Measurements from ENCODE around the gene GPR68.

GPR68 gene

GRCh38 chr14:91242635-91243034 is 1.9 kb downstream of the GPR68 start:
- ChIA-PET CTCF (interaction anchor here (0.9 to 1.8 kb wide), 2 partner anchors 66 to 67 kb away, joined by 4 to 8 read pairs; no protein-coding TSS in a partner anchor), POLR2A (interaction anchor here (0.6 to 2.2 kb wide), 2 partner anchors 8 to 13 kb away, joined by 3 to 7 read pairs; no protein-coding TSS in a partner anchor)
- no peak overlapping the region for H3K4me3 ChIP-seq (ENCODE audit: low read depth, low read length)
- TF ChIP-seq CTCF (IDR thresholded peaks at IDR 0.05; ENCODE audit: insufficient read depth, low read length, missing control alignments), result no peak
- no peak for DNase-seq (ENCODE audit: low read depth, low spot score)

GRCh38 chr14:91241863-91242262 is 2.6 kb downstream of the GPR68 start:
- ChIA-PET CTCF (no interaction called here), POLR2A (no interaction called here)
- no peak for DNase-seq (ENCODE audit: low read depth, low spot score)
- H3K4me3 ChIP-seq (ENCODE audit: low read depth, low read length), result no peak overlapping the region
- TF ChIP-seq CTCF (IDR thresholded peaks at IDR 0.05; ENCODE audit: insufficient read depth, low read length, missing control alignments), result no peak

GRCh38 chr14:91238661-91239060 is 5.8 kb downstream of the GPR68 start:
- ChIA-PET CTCF (interaction anchor here (1.2 kb wide), 2 partner anchors 61 to 65 kb away, joined by 3 to 4 read pairs; no protein-coding TSS in a partner anchor), POLR2A (no interaction called here)
- H3K4me3 ChIP-seq (ENCODE audit: low read depth, low read length), result no peak overlapping the region
- no peak for TF ChIP-seq CTCF (IDR thresholded peaks at IDR 0.05; ENCODE audit: insufficient read depth, low read length, missing control alignments)
- DNase-seq (ENCODE audit: low read depth, low spot score), result no peak

GRCh38 chr14:91238085-91238484 is 6.4 kb downstream of the GPR68 start:
- ChIA-PET POLR2A (no interaction called here), CTCF (no interaction called here)
- H3K4me3 ChIP-seq (ENCODE audit: low read depth, low read length), result no peak overlapping the region
- DNase-seq (ENCODE audit: low read depth, low spot score), result no peak
- TF ChIP-seq CTCF (IDR thresholded peaks at IDR 0.05; ENCODE audit: insufficient read depth, low read length, missing control alignments), result no peak

- ChIA-PET CTCF (interaction anchor here (1.2 kb wide), 1 partner anchor 60 kb away, joined by 3 read pairs; no protein-coding TSS in a partner anchor), POLR2A (interaction anchor here (0.8 kb wide), 1 partner anchor 12 kb away, joined by 3 read pairs; no protein-coding TSS in a partner anchor)
- H3K4me3 ChIP-seq (ENCODE audit: low read depth, low read length), result no peak overlapping the region
- DNase-seq (ENCODE audit: low read depth, low spot score), result peak; percentile 67
- TF ChIP-seq CTCF (IDR thresholded peaks at IDR 0.05; ENCODE audit: insufficient read depth, low read length, missing control alignments), result no peak
Measured at GRCh38 chr14:91237219-91237618, 7.3 kb downstream of the GPR68 start.

- no peak for TF ChIP-seq CTCF (IDR thresholded peaks at IDR 0.05; ENCODE audit: insufficient read depth, low read length, missing control alignments)
- H3K4me3 ChIP-seq (ENCODE audit: low read depth, low read length), result no peak overlapping the region
- POLR2A ChIA-PET, result no interaction called here
- CTCF ChIA-PET, result interaction anchor here (1.2 kb wide), 1 partner anchor 59 kb away, joined by 4 read pairs; no protein-coding TSS in a partner anchor
- DNase-seq (ENCODE audit: low read depth, low spot score), result no peak
Measured at GRCh38 chr14:91235841-91236240, 8.7 kb downstream of the GPR68 start.

Measured in AG04449 (cell line).